ES-I3 (cell line): ENCODE results near the gene IGFN1.

Experiments
- H3K36me3 ChIP-seq: 2 replicates; pipeline ENCODE4 v1.6.1; 2013; ENCODE audit warnings: mild to moderate bottlenecking, low read length, control low read depth, moderate library complexity; ENCODE audit not compliant: insufficient read depth
- H3K4me1 ChIP-seq: 2 replicates; pipeline ENCODE4 v1.6.1; 2013; ENCODE audit warnings: mild to moderate bottlenecking, control low read depth, low read length; ENCODE audit not compliant: insufficient read depth
- H3K9ac ChIP-seq: 2 replicates; pipeline ENCODE4 v1.6.1; 2013; ENCODE audit warnings: low read depth, mild to moderate bottlenecking, low read length, moderate library complexity
- H3K9me3 ChIP-seq: 2 replicates; pipeline ENCODE4 v1.6.1; 2013; ENCODE audit warnings: mild to moderate bottlenecking, low read length, moderate library complexity; ENCODE audit not compliant: control insufficient read depth, insufficient read depth

IGFN1 gene

GRCh38 chr1:201270616-201271390, 80.2 kb downstream of the IGFN1 start:
- peaks cover 8% of the 10 kb centered on the region for H3K4me1 ChIP-seq
- no peaks in the 10 kb centered on the region for H3K36me3 ChIP-seq
- H3K9me3 ChIP-seq = no peaks in the 10 kb centered on the region
- no peak overlapping the region for H3K9ac ChIP-seq

DNA sequence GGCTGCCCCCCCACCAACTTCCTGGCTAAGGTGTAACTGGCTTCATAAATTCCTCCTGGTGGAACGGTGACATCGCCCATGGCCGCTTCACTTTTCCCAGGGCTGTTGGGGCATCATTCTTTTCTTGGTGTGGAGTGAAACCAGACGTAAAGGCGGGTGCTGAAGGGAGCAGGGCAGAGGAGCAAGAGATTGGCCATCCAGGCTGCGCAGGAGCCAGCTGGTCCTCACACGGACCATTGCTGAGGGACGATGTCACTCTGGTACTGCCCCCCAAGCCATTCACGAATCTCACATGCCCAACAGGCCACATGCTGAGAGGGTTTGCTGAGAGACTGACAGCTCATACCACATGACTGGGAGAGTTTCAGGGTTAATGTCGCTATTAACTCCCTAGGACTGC, 82.2 kb downstream of the IGFN1 start:
- Histone ChIP-seq H3K9me3 (no peaks in the 10 kb centered on the region), H3K4me1 (peaks cover 8% of the 10 kb centered on the region), H3K9ac (no peak overlapping the region), H3K36me3 (no peaks in the 10 kb centered on the region)

- no peaks in the 10 kb centered on the region for H3K9me3 ChIP-seq
- H3K4me1 ChIP-seq = peaks cover 8% of the 10 kb centered on the region
- no peaks in the 10 kb centered on the region for H3K36me3 ChIP-seq
- H3K9ac ChIP-seq = no peak overlapping the region
Observed at GRCh38 chr1:201274616-201275252, 84.1 kb downstream of the IGFN1 start.

GRCh38 chr1:201275253-201275666, 84.6 kb downstream of the IGFN1 start:
- Histone ChIP-seq H3K9ac (no peak overlapping the region), H3K36me3 (no peaks in the 10 kb centered on the region), H3K4me1 (peaks cover 8% of the 10 kb centered on the region), H3K9me3 (no peaks in the 10 kb centered on the region)

GRCh38 chr1:201276891-201277290, 86.3 kb downstream of the IGFN1 start:
- Histone ChIP-seq H3K9ac (no peak overlapping the region), H3K9me3 (no peaks in the 10 kb centered on the region), H3K4me1 (peaks cover 8% of the 10 kb centered on the region), H3K36me3 (no peaks in the 10 kb centered on the region)

GRCh38 chr1:201277441-201277840, 86.8 kb downstream of the IGFN1 start:
- peaks cover 7% of the 10 kb centered on the region for H3K4me1 ChIP-seq

More at GRCh38 chr1:201277441-201277840, 86.8 kb downstream of the IGFN1 start:
- Histone ChIP-seq H3K9ac (no peak overlapping the region), H3K36me3 (no peaks in the 10 kb centered on the region), H3K9me3 (no peaks in the 10 kb centered on the region)
